H1 (cell line): ENCODE measurements around the gene KIAA0040. TPM values are rescaled to one million over a fixed set of nuclear protein-coding genes. Genes with fewer than 3 reads are reported as not detected.

Source experiments
- CTCF ChIA-PET: fragments of 300-600 bp; sonication (Branson Sonifier 250); formaldehyde crosslinking; loops from one replicate; lab custom pipeline; 2021; ENCODE audit not compliant: partially characterized antibody; lab: Charles Lee
- POLR2A ChIA-PET: fragments of 300-600 bp; sonication (Branson Sonifier 250); formaldehyde crosslinking; loops from one replicate; lab custom pipeline; 2021; ENCODE audit warnings: inconsistent platforms; ENCODE audit not compliant: partially characterized antibody; lab: Charles Lee
- DNase-seq, 2 experiments: peaks; one replicate each; pipeline versions ENCODE4 v3.0.0 to v3.0.0-alpha.2; 2010 to 2022; ENCODE audit warnings: low spot score in 2 of 2, low read depth in 1 of 2, mixed read lengths in 1 of 2
- FAIRE-seq: peaks from 2 replicates; lab custom pipeline; 2011; peaks lifted over from hg19 to GRCh38; lab: Jason Lieb, UNC
- H2AFZ ChIP-seq: 2 replicates; pipeline ENCODE4 v1.8.1; 2012; ENCODE audit warnings: low read length, inconsistent platforms
- H2AK5ac ChIP-seq: 2 replicates; pipeline ENCODE4 v1.6.1; 2013; ENCODE audit warnings: low read depth, low read length
- H2BK120ac ChIP-seq: replicated peaks from 2 replicates; pipeline ENCODE3; 2013; ENCODE audit warnings: low read depth, low read length, inconsistent platforms
- H2BK12ac ChIP-seq: 2 replicates; pipeline ENCODE4 v1.6.1; 2013; ENCODE audit warnings: low read depth, low read length
- H2BK15ac ChIP-seq: 2 replicates; pipeline ENCODE4 v1.6.1; 2013; ENCODE audit warnings: low read length
- H2BK20ac ChIP-seq: 2 replicates; pipeline ENCODE4 v1.6.1; 2013; ENCODE audit warnings: low read length
- H2BK5ac ChIP-seq: 2 replicates; pipeline ENCODE4 v1.6.1; 2013; ENCODE audit warnings: low read depth, low read length
- H3K14ac ChIP-seq: 2 replicates; pipeline ENCODE4 v1.6.1; 2013; ENCODE audit warnings: inconsistent platforms; ENCODE audit not compliant: insufficient read length
- H3K18ac ChIP-seq: 2 replicates; pipeline ENCODE4 v1.6.1; 2013; ENCODE audit warnings: low read length; ENCODE audit errors: extremely low read depth
- H3K23ac ChIP-seq: 2 replicates; pipeline ENCODE4 v1.6.1; 2013; ENCODE audit warnings: inconsistent platforms; ENCODE audit not compliant: insufficient read length
- H3K23me2 ChIP-seq: 2 replicates; pipeline ENCODE4 v1.6.1; 2013; ENCODE audit warnings: low read depth, low read length
- H3K27ac ChIP-seq: 2 replicates; pipeline ENCODE4 v1.6.1; 2011; ENCODE audit warnings: low read depth, low read length, inconsistent platforms
- H3K27me3 ChIP-seq, 4 experiments: replicated peaks in 1 of 4; 1 replicate in 1 of 4; 2 replicates in 3 of 4; pipeline versions ENCODE4 v1.6.1 to v1.8.1; 2011 to 2013; ENCODE audit warnings: low read length in 3 of 4, mild to moderate bottlenecking in 3 of 4, inconsistent platforms in 2 of 4, mixed read lengths in 2 of 4, moderate library complexity in 1 of 4; ENCODE audit not compliant: control insufficient read depth in 3 of 4, insufficient read depth in 3 of 4; ENCODE audit errors: extremely low read depth in 1 of 4
- H3K36me3 ChIP-seq, 4 experiments: 2 replicates each; pipeline versions ENCODE4 v1.6.1 to v1.8.1; 2011 to 2013; ENCODE audit warnings: mild to moderate bottlenecking in 4 of 4, low read length in 3 of 4, moderate library complexity in 2 of 4, control low read depth in 1 of 4, inconsistent platforms in 1 of 4; ENCODE audit not compliant: insufficient read depth in 4 of 4, control insufficient read depth in 2 of 4
- H3K4ac ChIP-seq: replicated peaks from 2 replicates; pipeline ENCODE3; 2013; ENCODE audit warnings: low read length, low read depth, mixed read lengths, inconsistent platforms; ENCODE audit not compliant: insufficient read length
- H3K4me1 ChIP-seq, 4 experiments: replicated peaks in 1 of 4; 1 replicate in 1 of 4; 2 replicates in 3 of 4; pipeline versions ENCODE4 v1.6.1 to v1.8.1; 2011 to 2013; ENCODE audit warnings: low read length in 3 of 4, inconsistent platforms in 2 of 4, mixed read lengths in 1 of 4; ENCODE audit not compliant: insufficient read depth in 4 of 4, control insufficient read depth in 3 of 4
- H3K4me2 ChIP-seq, 2 experiments: 2 replicates each; pipeline versions ENCODE4 v1.6.1 to v1.8.1; 2011 to 2013; ENCODE audit warnings: low read depth in 2 of 2, low read length in 2 of 2, control low read depth in 1 of 2, inconsistent platforms in 1 of 2, mild to moderate bottlenecking in 1 of 2; ENCODE audit not compliant: insufficient read depth in 1 of 2
- H3K4me3 ChIP-seq, 4 experiments: fragments of 200-600, 300-600 bp in 1 of 4; sonication (generic), shearing (Covaris generic), sonication (Bioruptor Twin) in 1 of 4; 2 replicates each; pipeline versions ENCODE4 v1.5.1 to v1.8.1; 2011 to 2016; ENCODE audit warnings: low read length in 4 of 4, low read depth in 3 of 4, control low read depth in 2 of 4, inconsistent platforms in 2 of 4, mild to moderate bottlenecking in 2 of 4, mixed read lengths in 1 of 4, moderate library complexity in 1 of 4; ENCODE audit not compliant: insufficient read depth in 2 of 4; ENCODE audit errors: extremely low read depth in 1 of 4
- H3K56ac ChIP-seq: replicated peaks from 2 replicates; pipeline ENCODE3; 2013; ENCODE audit warnings: low read depth, mild to moderate bottlenecking, mixed read lengths, low read length, inconsistent platforms; ENCODE audit not compliant: insufficient read length
- H3K79me1 ChIP-seq: 2 replicates; pipeline ENCODE4 v1.6.1; 2013; ENCODE audit warnings: low read depth, low read length, control low read depth
- H3K79me2 ChIP-seq, 2 experiments: 2 replicates each; pipeline versions ENCODE4 v1.6.1 to v1.8.1; 2012 to 2013; ENCODE audit warnings: low read length in 2 of 2, mild to moderate bottlenecking in 2 of 2, inconsistent platforms in 1 of 2; ENCODE audit not compliant: insufficient read depth in 2 of 2, control insufficient read depth in 1 of 2
- H3K9ac ChIP-seq, 4 experiments: replicated peaks in 1 of 4; 1 replicate in 1 of 4; 2 replicates in 3 of 4; pipeline versions ENCODE4 v1.6.1 to v1.8.1; 2011 to 2013; ENCODE audit warnings: low read depth in 3 of 4, low read length in 3 of 4, control low read depth in 2 of 4, mild to moderate bottlenecking in 2 of 4, moderate library complexity in 2 of 4, inconsistent platforms in 1 of 4; ENCODE audit errors: extremely low read depth in 1 of 4
- H3K9me3 ChIP-seq, 2 experiments: 2 replicates each; pipeline versions ENCODE4 v1.6.1 to v1.8.1; 2012 to 2013; ENCODE audit warnings: mild to moderate bottlenecking in 2 of 2, moderate library complexity in 2 of 2, control low read depth in 1 of 2, inconsistent platforms in 1 of 2, low read depth in 1 of 2, low read length in 1 of 2, mixed read lengths in 1 of 2; ENCODE audit not compliant: insufficient read depth in 2 of 2
- H4K20me1 ChIP-seq, 2 experiments: replicated peaks in 1 of 2; 2 replicates each; pipeline versions ENCODE3 to v1.8.1; 2011 to 2013; ENCODE audit warnings: inconsistent platforms in 2 of 2, low read length in 2 of 2, mild to moderate bottlenecking in 1 of 2; ENCODE audit not compliant: insufficient read depth in 2 of 2, control insufficient read depth in 1 of 2
- H4K5ac ChIP-seq: 2 replicates; pipeline ENCODE4 v1.6.1; 2013; ENCODE audit warnings: low read length, low read depth, mixed read lengths, inconsistent platforms; ENCODE audit not compliant: insufficient read length
- H4K8ac ChIP-seq: 2 replicates; pipeline ENCODE4 v1.8.0; 2013; ENCODE audit warnings: mild to moderate bottlenecking, moderate library complexity, low read length, inconsistent platforms; ENCODE audit not compliant: insufficient read depth; ENCODE audit errors: extremely low read depth
- H4K91ac ChIP-seq: replicated peaks from 2 replicates; pipeline ENCODE3; 2013; ENCODE audit warnings: low read length, mixed read lengths, inconsistent platforms; ENCODE audit not compliant: insufficient read length
- CHD1 ChIP-seq: IDR thresholded peaks from 2 replicates; pipeline ENCODE4 v1.6.1; 2012; ENCODE audit warnings: low read depth, low read length, improper control_type of control experiment
- CTBP2 ChIP-seq: IDR thresholded peaks from 2 replicates; pipeline ENCODE4 v1.7.0; 2011; ENCODE audit warnings: borderline replicate concordance, mild to moderate bottlenecking, moderate library complexity, mixed read lengths, low read length; ENCODE audit not compliant: insufficient read depth, insufficient read length
- E2F6 ChIP-seq: IDR thresholded peaks from 2 replicates; pipeline ENCODE4 v1.6.1; 2012; ENCODE audit warnings: inconsistent platforms
- EGR1 ChIP-seq: IDR thresholded peaks from 2 replicates; pipeline ENCODE4 v1.6.1; 2011; ENCODE audit warnings: low read depth, low read length, borderline replicate concordance
- GABPA ChIP-seq: IDR thresholded peaks from 2 replicates; pipeline ENCODE4 v1.6.1; 2011; ENCODE audit warnings: mild to moderate bottlenecking, low read length, moderate library complexity, borderline replicate concordance; ENCODE audit not compliant: insufficient read depth
- GTF2F1 ChIP-seq: IDR thresholded peaks from 2 replicates; pipeline ENCODE4 v1.6.1; 2012; ENCODE audit warnings: low read depth, low read length, improper control_type of control experiment, borderline replicate concordance
- KDM4A ChIP-seq: IDR thresholded peaks from one replicate; pipeline ENCODE4 v1.7.1; 2012; ENCODE audit warnings: low read depth, mild to moderate bottlenecking, moderate library complexity, low read length, inconsistent platforms; ENCODE audit not compliant: severe bottlenecking
- PHF8 ChIP-seq: fragments of 200-600 bp; sonication (generic); conservative IDR thresholded peaks from 2 replicates; pipeline ENCODE4 v1.7.1; 2012; ENCODE audit warnings: low read depth, mild to moderate bottlenecking, inconsistent platforms, low read length, moderate library complexity
- POLR2AphosphoS5 ChIP-seq: IDR thresholded peaks from 2 replicates; pipeline ENCODE4 v1.6.1; 2011; ENCODE audit warnings: low read depth, low read length
- RFX5 ChIP-seq: IDR thresholded peaks from 2 replicates; pipeline ENCODE4 v1.6.1; 2011; ENCODE audit warnings: low read depth, low read length, improper control_type of control experiment, borderline replicate concordance
- SAP30 ChIP-seq: fragments of 300-600 bp; sonication (generic); IDR thresholded peaks from 2 replicates; pipeline ENCODE4 v1.7.1; 2012; ENCODE audit warnings: low read length, moderate library complexity, mild to moderate bottlenecking, inconsistent platforms; ENCODE audit not compliant: insufficient read depth, insufficient replicate concordance
- SIX5 ChIP-seq: IDR thresholded peaks from 2 replicates; pipeline ENCODE4 v1.6.1; 2011; ENCODE audit warnings: mild to moderate bottlenecking, low read depth, low read length
- TAF1 ChIP-seq: IDR thresholded peaks from 2 replicates; pipeline ENCODE4 v1.6.1; 2011; ENCODE audit warnings: mild to moderate bottlenecking, low read depth, low read length
- TEAD4 ChIP-seq: IDR thresholded peaks from 2 replicates; pipeline ENCODE4 v1.6.1; 2012; ENCODE audit warnings: low read depth, low read length, inconsistent platforms, mixed read lengths
- WGBS, 2 experiments: shearing (Covaris generic) in 1 of 2; methylation state at CpG; one replicate each; pipeline versions ENCODE4 v1.1.6 to v1.1.7; 2013 to 2015; ENCODE audit warnings: low lambda C conversion rate in 2 of 2, mixed read lengths in 2 of 2, inconsistent platforms in 1 of 2, low coverage in 1 of 2, missing lambda C conversion rate in 1 of 2; ENCODE audit not compliant: insufficient replicate concordance in 2 of 2, insufficient coverage in 1 of 2, insufficient read length in 1 of 2; ENCODE audit errors: extremely low coverage in 1 of 2, missing lambda C conversion rate in 1 of 2; 5-methylcytosine and 5-hydroxymethylcytosine counted together
- polyA plus RNA-seq, 7 experiments: library from polyadenylated mRNA; depleted of rRNA in 3 of 7; stranded (reverse) in 5 of 7; unstranded in 2 of 7; fragments of >200 nt in 5 of 7; fragments of 200-250 nt in 2 of 7; gene quantifications; 1 replicate in 5 of 7; 2 replicates in 1 of 7; 4 replicates in 1 of 7; pipeline versions ENCODE4 v1.2.1 to v1.2.3, GENCODE V29; 2011 to 2013; ENCODE audit warnings: missing spikeins in 2 of 7, mixed read lengths in 2 of 7
- total RNA-seq: library from RNA; stranded (reverse); fragmentation: NEBNext Ultra II Directional; extraction: Animal tissue kit (Norgen Biotek cat#: 25700); gene quantifications from 2 replicates; pipeline ENCODE4 v1.2.1, GENCODE V29; 2021

KIAA0040 gene
- total and polyA plus RNA-seq, 2 of the 8 experiments (the other 6 are each of a cell fraction or from before 2014, with no cell fraction given) = 11.0 to 14.1 TPM

DNA sequence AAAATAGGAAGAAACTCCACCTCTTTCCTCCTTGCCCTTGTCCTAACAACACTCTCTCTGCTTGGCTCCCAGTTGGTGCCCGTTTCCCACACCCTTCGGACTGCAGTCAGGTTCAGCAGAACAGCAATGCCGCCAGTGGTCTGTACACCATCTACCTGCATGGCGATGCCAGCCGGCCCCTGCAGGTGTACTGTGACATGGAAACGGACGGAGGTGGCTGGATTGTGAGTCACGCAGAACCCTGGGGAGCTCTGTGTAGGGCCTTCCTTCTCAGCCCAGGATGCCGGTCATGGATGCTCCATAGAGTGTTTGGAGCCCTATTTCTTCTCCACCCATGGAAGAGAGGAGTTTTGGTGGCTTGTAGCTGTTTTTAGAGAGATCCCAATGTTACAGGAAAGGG is 64.1 kb downstream of the KIAA0040 start:
- CTCF ChIA-PET = interaction anchor here (0.6 to 9.3 kb wide), 8 partner anchors 9 to 97 kb away, joined by 3 to 88 read pairs (median 6); no protein-coding TSS in a partner anchor
- 86% methylated on average over 9 of the region's 9 CpGs; no CpG with 5 or more reads in 1 of the 2 experiments for WGBS, 2 experiments
- TF ChIP-seq SAP30 = no peak
- no peak for TF ChIP-seq KDM4A
- no peak for TF ChIP-seq GTF2F1
- no peak for TF ChIP-seq GABPA
- TF ChIP-seq RFX5 = no peak
- no peak for TF ChIP-seq TEAD4
- TF ChIP-seq SIX5 = no peak
- TF ChIP-seq E2F6 = no peak
- TF ChIP-seq CTBP2 = no peak
- no peak for TF ChIP-seq TAF1
- TF ChIP-seq PHF8 = no peak
- no peak for TF ChIP-seq EGR1
- TF ChIP-seq POLR2AphosphoS5 = no peak
- no peak for TF ChIP-seq CHD1

More for the DNA sequence above, 64.1 kb downstream of the KIAA0040 start:
- Histone ChIP-seq H3K4me1 (peaks cover 0 to 26% (median 17%) of the 10 kb centered on the region in 4 experiments; a peak in 4 of 7 replicates), H3K9me3 (no peaks in the 10 kb centered on the region), H3K27ac (no peak overlapping the region), H2BK5ac (no peak overlapping the region), H2BK15ac (no peak overlapping the region), H3K4me3 (no peak overlapping the region), H3K4me2 (no peak overlapping the region), H4K91ac (no peak overlapping the region), H3K79me2 (no peaks in the 10 kb centered on the region), H2BK120ac (peak overlapping the region; percentile 43), H3K23me2 (peaks cover 2% of the 10 kb centered on the region), H4K5ac (no peak overlapping the region), H3K23ac (no peak overlapping the region), H4K20me1 (no peaks in the 10 kb centered on the region), H3K18ac (no peak overlapping the region), H3K79me1 (no peaks in the 10 kb centered on the region), H3K4ac (no peak overlapping the region), H3K56ac (no peak overlapping the region), H2BK20ac (no peak overlapping the region; the same call in 1 of the 2 replicates), H2AFZ (0 out of 2 replicates have a peak overlapping the region, but pooled peaks have one; percentile 43), H3K36me3 (no peaks in the 10 kb centered on the region), H4K8ac (no peak overlapping the region; the same call in 1 of the 2 replicates), H2BK12ac (peak overlapping the region; percentile 23), H3K27me3 (no peaks in the 10 kb centered on the region), H3K9ac (no peak overlapping the region), H2AK5ac (no peak overlapping the region), H3K14ac (no peak overlapping the region)
- POLR2A ChIA-PET = no interaction called here
- no peak for FAIRE-seq
- no peak for DNase-seq
